IMR-90 (cell line): ENCODE data around the gene CLEC16A. TPM values are rescaled to one million over a fixed set of nuclear protein-coding genes. Genes with fewer than 3 reads are reported as not detected.
A peak's percentile ranks its signal among the peaks of the same experiment; 100 is the strongest.

ENCODE experiments used
- ATAC-seq: fragments of 200-7000 bp; cut with Tn5 transposase; 2 replicates; pipeline ENCODE4 v1.9.1; 2020; ENCODE audit warnings: low read depth, mild to moderate bottlenecking, moderate library complexity
- BruUV-seq: library from RNA; stranded (reverse); fragments of 400-500 nt; replicated peaks from 2 replicates; lab custom pipeline; 2021; lab: Mats Ljungman, UMichigan
- CTCF ChIA-PET: fragments of 300-600 bp; formaldehyde crosslinking; extraction: SDS; loops from one replicate; lab custom pipeline; 2021; ENCODE audit warnings: antibody characterized with exemption; lab: Yijun Ruan, JAX
- POLR2A ChIA-PET: fragments of 300-600 bp; sonication (Branson Sonifier 250); formaldehyde crosslinking; loops from one replicate; lab custom pipeline; 2022; ENCODE audit warnings: antibody characterized with exemption; ENCODE audit not compliant: unreplicated experiment; lab: Charles Lee
- DNase-seq: peaks from one replicate; pipeline ENCODE4 v3.0.0; 2013
- H2AFZ ChIP-seq: replicated peaks from 2 replicates; pipeline ENCODE3; 2013; ENCODE audit warnings: low read length, mild to moderate bottlenecking; ENCODE audit not compliant: poor library complexity
- H2AK5ac ChIP-seq: 2 replicates; pipeline ENCODE4 v1.6.1; 2013; ENCODE audit warnings: low read depth, low read length, inconsistent platforms
- H2AK9ac ChIP-seq: replicated peaks from 2 replicates; pipeline ENCODE3; 2013; ENCODE audit warnings: mild to moderate bottlenecking, low read depth, low read length, moderate library complexity; ENCODE audit not compliant: poor library complexity
- H2BK120ac ChIP-seq: 2 replicates; pipeline ENCODE4 v1.6.1; 2013; ENCODE audit warnings: low read depth, low read length, inconsistent platforms
- H2BK15ac ChIP-seq: 3 replicates; pipeline ENCODE4 v1.6.1; 2013; ENCODE audit warnings: low read depth, low read length, inconsistent platforms
- H2BK20ac ChIP-seq: 2 replicates; pipeline ENCODE4 v1.6.1; 2013; ENCODE audit warnings: low read depth, mild to moderate bottlenecking, inconsistent platforms, low read length, moderate library complexity
- H2BK5ac ChIP-seq: 2 replicates; pipeline ENCODE4 v1.6.1; 2013; ENCODE audit warnings: mild to moderate bottlenecking, low read depth, low read length, inconsistent platforms; ENCODE audit not compliant: poor library complexity, severe bottlenecking
- H3K14ac ChIP-seq: replicated peaks from 2 replicates; pipeline ENCODE4 v1.6.1; 2013; ENCODE audit warnings: low read depth, low read length, inconsistent platforms
- H3K18ac ChIP-seq: 2 replicates; pipeline ENCODE4 v1.6.1; 2013; ENCODE audit warnings: low read depth, low read length, control low read depth
- H3K23ac ChIP-seq: 2 replicates; pipeline ENCODE4 v1.6.1; 2013; ENCODE audit warnings: low read depth, low read length, inconsistent platforms
- H3K27ac ChIP-seq: 2 replicates; pipeline ENCODE4 v1.5.1; 2013; ENCODE audit warnings: mild to moderate bottlenecking, control low read depth, low read length; ENCODE audit not compliant: insufficient read depth
- H3K27me3 ChIP-seq: 2 replicates; pipeline ENCODE4 v1.6.1; 2013; ENCODE audit warnings: low read length; ENCODE audit not compliant: control insufficient read depth, insufficient read depth
- H3K36me3 ChIP-seq: 2 replicates; pipeline ENCODE4 v1.6.1; 2013; ENCODE audit warnings: low read length, mixed read lengths; ENCODE audit not compliant: control insufficient read depth, insufficient read depth
- H3K4ac ChIP-seq: 2 replicates; pipeline ENCODE4 v1.6.1; 2013; ENCODE audit warnings: low read depth, low read length, inconsistent platforms
- H3K4me1 ChIP-seq: 2 replicates; pipeline ENCODE4 v1.6.1; 2013; ENCODE audit warnings: low read length, mixed read lengths; ENCODE audit not compliant: control insufficient read depth, insufficient read depth
- H3K4me2 ChIP-seq: 2 replicates; pipeline ENCODE4 v1.6.1; 2013; ENCODE audit warnings: low read depth, mild to moderate bottlenecking, control low read depth, low read length, moderate library complexity
- H3K4me3 ChIP-seq: 2 replicates; pipeline ENCODE4 v1.5.1; 2013; ENCODE audit warnings: low read depth, mild to moderate bottlenecking, control low read depth, low read length, moderate library complexity; ENCODE audit not compliant: insufficient read depth
- H3K56ac ChIP-seq: 2 replicates; pipeline ENCODE4 v1.6.1; 2013; ENCODE audit warnings: low read length, inconsistent platforms; ENCODE audit not compliant: insufficient read depth; ENCODE audit errors: extremely low read depth
- H3K79me1 ChIP-seq, 2 experiments: 2 replicates each; pipeline ENCODE4 v1.6.1; 2013; ENCODE audit warnings: low read length in 2 of 2, inconsistent platforms in 1 of 2, low read depth in 1 of 2
- H3K9ac ChIP-seq: 2 replicates; pipeline ENCODE4 v1.6.1; 2013; ENCODE audit warnings: low read depth, low read length, control low read depth
- H3K9me1 ChIP-seq: 2 replicates; pipeline ENCODE4 v1.6.1; 2013; ENCODE audit warnings: low read length, inconsistent platforms; ENCODE audit not compliant: insufficient read depth
- H3K9me3 ChIP-seq: 2 replicates; pipeline ENCODE4 v1.6.1; 2013; ENCODE audit warnings: low read length; ENCODE audit not compliant: control insufficient read depth, insufficient read depth
- H4K20me1 ChIP-seq: 2 replicates; pipeline ENCODE4 v1.6.1; 2013; ENCODE audit warnings: low read length, inconsistent platforms; ENCODE audit not compliant: insufficient read depth
- H4K5ac ChIP-seq: 2 replicates; pipeline ENCODE4 v1.6.1; 2013; ENCODE audit warnings: mild to moderate bottlenecking, low read depth, low read length, control low read depth
- H4K8ac ChIP-seq, 2 experiments: 2 replicates each; pipeline ENCODE4 v1.6.1; 2013; ENCODE audit warnings: low read depth in 2 of 2, low read length in 2 of 2, control low read depth in 1 of 2, inconsistent platforms in 1 of 2
- H4K91ac ChIP-seq: 2 replicates; pipeline ENCODE4 v1.6.1; 2013; ENCODE audit warnings: low read depth, low read length, inconsistent platforms; ENCODE audit not compliant: insufficient read depth
- BHLHE40 ChIP-seq: fragments of 150-350 bp; IDR thresholded peaks from 2 replicates; pipeline ENCODE4 v1.6.1; 2016; ENCODE audit warnings: mild to moderate bottlenecking, low read depth, low read length
- CHD1 ChIP-seq: IDR thresholded peaks from 2 replicates; pipeline ENCODE4 v1.6.1; 2012; ENCODE audit warnings: low read depth, low read length, improper control_type of control experiment
- NFE2L2 ChIP-seq: fragments of 150-350 bp; IDR thresholded peaks from 2 replicates; pipeline ENCODE4 v1.6.1; 2016; ENCODE audit warnings: low read depth, mild to moderate bottlenecking, low read length
- RAD21 ChIP-seq: IDR thresholded peaks from 2 replicates; pipeline ENCODE4 v1.6.1; 2012; ENCODE audit warnings: low read length, improper control_type of control experiment
- WGBS, 2 experiments: methylation state at CpG; one replicate each; pipeline versions ENCODE4 v1.1.5 to v1.1.7; 2013; ENCODE audit warnings: missing lambda C conversion rate in 2 of 2; ENCODE audit not compliant: insufficient read length in 1 of 2; ENCODE audit errors: extremely low coverage in 2 of 2; 5-methylcytosine and 5-hydroxymethylcytosine counted together
- dilution Hi-C: fragments of 300-500 bp; cut with HindIII; formaldehyde crosslinking; loops from one replicate; pipeline ENCODE4 v1.14.3; 2018; ENCODE audit warnings: low sequenced_read_pairs; ENCODE audit not compliant: unreplicated experiment
- in situ Hi-C: fragments of 300-500 bp; cut with MboI; formaldehyde crosslinking; loops from 3 replicates; pipeline ENCODE4 v1.14.3; 2019; ENCODE audit warnings: low sequenced_read_pairs, inconsistent platforms, mixed read lengths
- intact Hi-C: fragments of 100-400 bp; cut with micrococcal nuclease; formaldehyde crosslinking; loops from 2 replicates; pipeline ENCODE4 v1.10.0; 2022
- polyA plus RNA-seq, 3 experiments: library from polyadenylated mRNA; depleted of rRNA; stranded (reverse); fragments of >200 nt; gene quantifications; 2 replicates each; pipeline ENCODE4 v1.2.3, GENCODE V29; 2012; ENCODE audit warnings: low replicate concordance in 1 of 3
- total RNA-seq: library from RNA; depleted of rRNA; stranded (reverse); fragments of >200 nt; gene quantifications from 2 replicates; pipeline ENCODE4 v1.2.3, GENCODE V29; 2012
- TF ChIP-seq, protein P1 (sequence below): fragments of 150-350 bp; IDR thresholded peaks from 2 replicates; pipeline ENCODE4 v1.6.1; 2016; ENCODE audit warnings: low read depth, mild to moderate bottlenecking, low read length, moderate library complexity, borderline replicate concordance

The CLEC16A gene
- total and polyA plus RNA-seq, 2 of the 4 experiments (the other 2 are of a cell fraction) = 15.9 to 16.5 TPM

DNA sequence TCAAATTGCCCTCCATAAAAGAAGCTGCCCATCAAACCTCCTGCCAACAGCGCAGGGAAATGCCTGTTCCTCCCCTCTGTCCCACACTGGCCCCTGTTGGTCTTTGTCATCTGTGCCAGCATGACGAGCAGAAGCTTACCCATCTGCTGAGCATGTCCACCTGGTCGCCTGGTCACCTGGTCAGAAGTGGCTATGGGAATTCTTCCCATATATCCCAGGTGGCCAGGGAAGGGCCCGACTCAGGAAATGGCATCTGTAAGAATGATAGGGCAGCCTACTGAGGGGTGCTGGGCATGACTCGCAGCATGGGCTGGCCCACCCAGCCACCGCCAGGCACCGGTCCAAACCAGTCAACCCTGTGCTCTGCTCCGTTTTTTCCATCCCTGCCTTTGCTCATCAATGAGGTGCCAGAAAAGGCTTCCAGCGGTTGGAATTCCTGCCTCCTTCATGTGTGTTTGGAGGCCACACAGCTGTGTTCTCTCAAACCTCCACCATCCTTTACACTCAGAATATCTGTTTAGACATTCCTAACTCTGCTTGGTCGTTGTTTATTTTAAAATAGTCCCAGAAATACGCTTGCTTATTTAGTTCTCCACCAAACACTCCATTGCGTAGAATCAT is 145.2 kb downstream of the CLEC16A start (continued):
- TF ChIP-seq, protein P1, sequence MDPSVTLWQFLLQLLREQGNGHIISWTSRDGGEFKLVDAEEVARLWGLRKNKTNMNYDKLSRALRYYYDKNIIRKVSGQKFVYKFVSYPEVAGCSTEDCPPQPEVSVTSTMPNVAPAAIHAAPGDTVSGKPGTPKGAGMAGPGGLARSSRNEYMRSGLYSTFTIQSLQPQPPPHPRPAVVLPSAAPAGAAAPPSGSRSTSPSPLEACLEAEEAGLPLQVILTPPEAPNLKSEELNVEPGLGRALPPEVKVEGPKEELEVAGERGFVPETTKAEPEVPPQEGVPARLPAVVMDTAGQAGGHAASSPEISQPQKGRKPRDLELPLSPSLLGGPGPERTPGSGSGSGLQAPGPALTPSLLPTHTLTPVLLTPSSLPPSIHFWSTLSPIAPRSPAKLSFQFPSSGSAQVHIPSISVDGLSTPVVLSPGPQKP = no peak

DNA sequence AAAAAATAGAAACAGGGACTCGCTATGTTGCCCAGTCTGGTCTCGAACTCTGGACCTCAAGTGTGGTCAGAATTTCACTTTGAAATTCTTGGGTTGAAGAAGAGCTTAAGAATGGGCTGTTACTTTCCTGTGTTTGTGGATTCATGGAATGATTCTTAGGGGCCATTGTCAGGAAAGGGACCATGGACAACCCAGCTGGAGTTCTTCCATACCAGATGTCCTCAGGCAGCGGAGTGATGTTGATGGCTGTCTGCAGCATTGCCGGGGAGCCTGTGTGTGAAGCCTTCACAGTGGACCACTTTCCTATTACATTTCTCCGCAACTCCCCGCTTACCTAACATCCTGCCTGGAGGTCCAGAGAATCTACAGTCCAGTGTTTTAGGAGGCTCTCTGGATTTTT is 145.9 kb downstream of the CLEC16A start:
- no TSS peak for BruUV-seq
- peaks cover 42% of the 10 kb centered on the region for H3K9me1 ChIP-seq
- H3K4ac ChIP-seq = peak overlapping the region; percentile 94
- peaks cover 0 to 39% of the 10 kb centered on the region in 2 experiments; a peak in 3 of 4 replicates for H3K79me1 ChIP-seq
- H2AFZ ChIP-seq = no peak overlapping the region
- POLR2A ChIA-PET = interaction anchor here (0.6 to 0.8 kb wide), 4 partner anchors 14 to 164 kb away, joined by 4 to 5 read pairs (median 4); no protein-coding TSS in a partner anchor
- peak; percentile 1 for ATAC-seq
- H2AK5ac ChIP-seq = peak overlapping the region; percentile 99
- TF ChIP-seq BHLHE40 (no peak), NFE2L2 (no peak), CHD1 (no peak), RAD21 (no peak)
- H3K23ac ChIP-seq = peak overlapping the region; percentile 69
- no peak for DNase-seq
- peak overlapping the region; percentile 95 for H2BK120ac ChIP-seq
- intact Hi-C loops = loop anchor here (1.0 kb wide), 1 partner anchor 43 kb away; no protein-coding TSS in a partner anchor
- peak overlapping the region; percentile 96 for H2BK20ac ChIP-seq
- peak overlapping the region; percentile 88 for H3K27ac ChIP-seq
- H2AK9ac ChIP-seq = peak overlapping the region; percentile 74
- peak overlapping the region; percentile 24 for H3K4me2 ChIP-seq
- peak overlapping the region; percentile 35; the same call in 1 of the 2 replicates for H3K56ac ChIP-seq
- H3K14ac ChIP-seq = peak overlapping the region; percentile 72
- in situ Hi-C loops = loop anchor here (10.0 kb wide), 1 partner anchor 105 kb away; no protein-coding TSS in a partner anchor
- 0 out of 2 replicates have a peak, but pooled peaks cover 3% of the 10 kb centered on the region for H4K20me1 ChIP-seq
- H3K27me3 ChIP-seq = no peaks in the 10 kb centered on the region
- no peak overlapping the region for H3K4me3 ChIP-seq
- H3K9ac ChIP-seq = peak overlapping the region; percentile 20; the same call in 1 of the 2 replicates
- H4K91ac ChIP-seq = peak overlapping the region; percentile 93
- no peaks in the 10 kb centered on the region for H3K36me3 ChIP-seq
- H3K18ac ChIP-seq = peak overlapping the region; percentile 86
- H3K4me1 ChIP-seq = peaks cover 50% of the 10 kb centered on the region
- peak overlapping the region; percentile 60 to 86 for H4K8ac ChIP-seq
- dilution Hi-C loops = no loop called here
- WGBS, 2 experiments = no CpG with 5 or more reads among the region's 6 CpGs
- H2BK15ac ChIP-seq = peak overlapping the region; percentile 48; the same call in 2 of the 3 replicates
- H3K9me3 ChIP-seq = no peaks in the 10 kb centered on the region
- peak overlapping the region; percentile 71 for H4K5ac ChIP-seq
- H2BK5ac ChIP-seq = peak overlapping the region; percentile 87
- CTCF ChIA-PET = interaction anchor here (0.6 to 1.0 kb wide), 2 partner anchors 17 to 98 kb away, joined by 3 read pairs; no protein-coding TSS in a partner anchor
